Psoas muscle (tissue), 8 donors: ENCODE data around the gene WWTR1. TPM values are rescaled to one million over a fixed set of nuclear protein-coding genes. Genes with fewer than 3 reads are reported as not detected.
A peak's percentile ranks its signal among the peaks of the same experiment; 100 is the strongest.

Source experiments
- ATAC-seq, 4 donors: fragments of 200-7000 bp; cut with Tn5 transposase; one replicate each; pipeline ENCODE4 v1.9.1; 2020; ENCODE audit warnings: moderate library complexity in 3 of 4, mild to moderate bottlenecking in 2 of 4
- DNase-seq, 2 donors: peaks; one replicate each; pipeline ENCODE4 v3.0.0-alpha.2; 2020
- H3K27ac ChIP-seq: fragments of 200-600 bp; one replicate; pipeline ENCODE4 v1.8.0; 2022
- H3K27me3 ChIP-seq, 3 donors: fragments of 200-600 bp in 1 of 3; one replicate each; pipeline versions ENCODE4 v1.6.1 to v1.8.0; 2013 to 2022; ENCODE audit warnings: low read length in 2 of 3, mild to moderate bottlenecking in 2 of 3, moderate library complexity in 1 of 3; ENCODE audit not compliant: insufficient read depth in 3 of 3
- H3K36me3 ChIP-seq, 2 donors: fragments of 200-600 bp in 1 of 2; one replicate each; pipeline versions ENCODE4 v1.6.1 to v1.8.0; 2013 to 2022; ENCODE audit warnings: low read depth in 1 of 2, mild to moderate bottlenecking in 1 of 2, moderate library complexity in 1 of 2; ENCODE audit not compliant: insufficient read depth in 1 of 2
- H3K4me1 ChIP-seq: fragments of 200-600 bp; one replicate; pipeline ENCODE4 v1.8.0; 2022
- H3K4me3 ChIP-seq: fragments of 200-600 bp; one replicate; pipeline ENCODE4 v1.8.0; 2022; ENCODE audit warnings: mild to moderate bottlenecking
- H3K9me3 ChIP-seq: fragments of 200-600 bp; one replicate; pipeline ENCODE4 v1.8.0; 2022
- WGBS, 3 donors: extraction: QIAGEN DNeasy Blood & Tissue Kit; methylation state at CpG; one replicate each; pipeline versions ENCODE4 v1.1.6 to v1.1.7; 2013; 5-methylcytosine and 5-hydroxymethylcytosine counted together
- intact Hi-C, 2 donors: fragments of 100-400 bp; cut with DNase I; formaldehyde crosslinking; loops; one replicate each; pipeline versions ENCODE4 v1.11.0 to v1.14.2; 2022
- polyA plus RNA-seq, 3 donors: library from polyadenylated mRNA; stranded (reverse); fragments of 200-250 nt; gene quantifications; one replicate each; pipeline ENCODE4 v1.2.3, GENCODE V29; 2013
- total RNA-seq, 4 donors: library from RNA; stranded (reverse); fragmentation: NEBNext Ultra II Directional in 2 of 4; extraction: Animal tissue kit (Norgen Biotek cat#: 25700) in 2 of 4; gene quantifications; one replicate each; pipeline versions ENCODE4 v1.2.1 to v1.2.4, GENCODE V29; 2021 to 2023
- TF ChIP-seq, protein P1 (sequence below): fragments of 200-600 bp; IDR thresholded peaks from one replicate; pipeline ENCODE4 v1.8.0; 2022; ENCODE audit warnings: antibody characterized with exemption
- donor health status: healthy with polysubstance abuse.
- donor health status: DM: no; HTN: no; CAD: no; lungs with moderate emphysema.
- donor health status: Bipolar disorder and iron deficiency.
- donor health status: healthy.
- donor health status: DM: yes; HTN: yes; CAD: no.
- donor health status: DM: no; HTN: no; CAD: no.
- donor health status: DM: no; HTN: no; CAD: no.
- donor health status: DM: yes; HTN: yes; CAD: no.

WWTR1 gene
- total and polyA plus RNA-seq, 7 donors: 6.7 to 53.5 (median 24.7) TPM

DNA sequence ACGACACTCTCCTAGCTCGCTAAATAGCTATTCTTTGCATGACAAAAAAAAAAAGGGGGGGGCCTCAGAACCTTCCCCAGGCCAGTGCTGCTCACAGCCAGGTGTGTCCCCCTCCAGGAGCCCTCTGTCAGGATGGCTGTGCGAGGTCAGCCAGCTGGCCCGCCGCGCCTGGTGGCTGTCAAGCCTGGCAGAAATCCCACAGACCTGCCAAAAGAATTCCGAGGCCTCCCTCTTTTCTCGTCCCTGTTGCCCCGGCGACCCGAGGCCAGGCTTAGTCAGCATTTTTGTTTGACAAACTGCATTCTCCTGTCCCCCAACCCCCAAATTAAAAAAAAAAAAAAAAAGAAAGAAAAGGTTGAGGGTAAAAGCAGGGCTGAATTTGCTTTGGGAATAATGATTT lies 121.4 kb downstream of the WWTR1 start:
- ATAC-seq (peak; percentile 47 to 83 (median 68)), DNase-seq (peak; percentile 50 to 74)
- Histone ChIP-seq H3K27ac (peak overlapping the region; percentile 52), H3K36me3 (peaks cover 0 to 5% of the 10 kb centered on the region in 2 donors), H3K4me1 (peaks cover 36% of the 10 kb centered on the region), H3K9me3 (no peaks in the 10 kb centered on the region), H3K4me3 (peak overlapping the region; percentile 46), H3K27me3 (no peaks in the 10 kb centered on the region)
- intact Hi-C loops: loop anchor here in 1 of 2 donors (10.0 kb wide), 1 partner anchor 118 kb away; the partner anchor contains the start of gene WWTR1
- TF ChIP-seq, protein P1, sequence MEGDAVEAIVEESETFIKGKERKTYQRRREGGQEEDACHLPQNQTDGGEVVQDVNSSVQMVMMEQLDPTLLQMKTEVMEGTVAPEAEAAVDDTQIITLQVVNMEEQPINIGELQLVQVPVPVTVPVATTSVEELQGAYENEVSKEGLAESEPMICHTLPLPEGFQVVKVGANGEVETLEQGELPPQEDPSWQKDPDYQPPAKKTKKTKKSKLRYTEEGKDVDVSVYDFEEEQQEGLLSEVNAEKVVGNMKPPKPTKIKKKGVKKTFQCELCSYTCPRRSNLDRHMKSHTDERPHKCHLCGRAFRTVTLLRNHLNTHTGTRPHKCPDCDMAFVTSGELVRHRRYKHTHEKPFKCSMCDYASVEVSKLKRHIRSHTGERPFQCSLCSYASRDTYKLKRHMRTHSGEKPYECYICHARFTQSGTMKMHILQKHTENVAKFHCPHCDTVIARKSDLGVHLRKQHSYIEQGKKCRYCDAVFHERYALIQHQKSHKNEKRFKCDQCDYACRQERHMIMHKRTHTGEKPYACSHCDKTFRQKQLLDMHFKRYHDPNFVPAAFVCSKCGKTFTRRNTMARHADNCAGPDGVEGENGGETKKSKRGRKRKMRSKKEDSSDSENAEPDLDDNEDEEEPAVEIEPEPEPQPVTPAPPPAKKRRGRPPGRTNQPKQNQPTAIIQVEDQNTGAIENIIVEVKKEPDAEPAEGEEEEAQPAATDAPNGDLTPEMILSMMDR: no peak
- WGBS, 3 donors: 7 to 11% (median 8%) methylated on average over 11 of the region's 11 CpGs

DNA sequence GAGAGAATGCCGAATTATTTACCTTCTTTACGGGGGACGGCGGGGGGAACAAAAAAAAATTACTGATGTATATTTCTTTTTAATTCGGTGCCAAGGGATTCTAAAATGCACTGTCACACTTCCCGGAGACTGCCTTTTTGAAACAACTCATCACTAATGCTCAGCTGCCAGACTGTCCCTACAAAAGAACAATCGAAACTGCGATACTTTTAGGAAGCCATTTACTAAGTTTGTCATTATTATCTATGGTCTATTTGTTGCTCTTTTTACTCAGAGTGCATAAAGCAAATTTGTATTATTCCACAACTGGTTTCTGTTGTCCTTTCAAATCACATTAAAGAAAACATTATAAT lies 122.5 kb downstream of the WWTR1 start:
- TF ChIP-seq, protein P1: no peak
- DNase-seq (no peak), ATAC-seq (no peak)
- H3K27me3 ChIP-seq: no peaks in the 10 kb centered on the region
- H3K36me3 ChIP-seq: no peaks in the 10 kb centered on the region
- no peak overlapping the region for H3K27ac ChIP-seq
- H3K9me3 ChIP-seq: no peaks in the 10 kb centered on the region
- H3K4me3 ChIP-seq: no peak overlapping the region
- H3K4me1 ChIP-seq: peaks cover 30% of the 10 kb centered on the region
- intact Hi-C loops: loop anchor here in 1 of 2 donors (10.0 kb wide), 1 partner anchor 119 kb away; the partner anchor contains the start of gene WWTR1
- WGBS, 3 donors: 45 to 55% (median 53%) methylated on average over 8 of the region's 8 CpGs

DNA sequence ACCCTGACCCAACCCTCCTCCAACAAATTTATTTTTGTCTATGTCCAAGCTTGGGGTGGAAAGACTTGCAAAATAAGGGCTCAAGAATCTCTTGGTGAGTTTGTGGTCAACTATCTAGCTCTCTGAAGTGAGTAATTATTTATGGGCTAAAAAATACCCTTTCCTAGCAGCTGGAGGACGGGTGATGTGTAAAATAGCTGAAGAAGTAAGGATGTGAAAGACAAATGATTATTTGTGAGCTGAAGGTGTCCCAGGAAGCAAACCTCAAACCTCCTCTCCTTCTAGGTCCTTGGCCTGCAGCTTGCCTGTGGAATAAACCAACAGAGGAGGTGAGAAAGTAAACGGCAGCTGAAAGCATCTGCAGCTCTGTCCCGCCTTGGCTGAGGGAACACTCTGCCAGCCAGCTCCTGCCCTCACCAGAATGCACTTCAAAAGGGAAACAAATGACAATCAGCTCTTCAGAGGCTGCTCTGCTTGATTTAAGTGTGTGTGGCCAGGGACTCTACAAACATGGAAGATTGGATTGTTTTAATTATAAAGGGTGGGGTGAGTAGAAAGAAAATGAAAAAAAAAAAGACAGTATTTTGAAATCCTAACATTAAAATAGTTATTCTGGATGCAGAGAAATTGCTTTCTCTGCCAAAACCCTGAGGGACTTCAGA lies 123.0 kb downstream of the WWTR1 start:
- TF ChIP-seq, protein P1: no peak
- Histone ChIP-seq H3K27me3 (no peaks in the 10 kb centered on the region), H3K4me1 (peaks cover 27% of the 10 kb centered on the region), H3K4me3 (no peak overlapping the region), H3K36me3 (no peaks in the 10 kb centered on the region), H3K27ac (peak overlapping the region; percentile 46), H3K9me3 (no peaks in the 10 kb centered on the region)
- DNase-seq (no peak), ATAC-seq (no peak)
- intact Hi-C loops: loop anchor here (5.0 to 10.0 kb wide), 3 partner anchors 32 to 122 kb away; partner anchors contain the start of gene WWTR1 (in 2 of the 2)
- 37 to 45% (median 37%) methylated on average over 3 of the region's 3 CpGs for WGBS, 3 donors

DNA sequence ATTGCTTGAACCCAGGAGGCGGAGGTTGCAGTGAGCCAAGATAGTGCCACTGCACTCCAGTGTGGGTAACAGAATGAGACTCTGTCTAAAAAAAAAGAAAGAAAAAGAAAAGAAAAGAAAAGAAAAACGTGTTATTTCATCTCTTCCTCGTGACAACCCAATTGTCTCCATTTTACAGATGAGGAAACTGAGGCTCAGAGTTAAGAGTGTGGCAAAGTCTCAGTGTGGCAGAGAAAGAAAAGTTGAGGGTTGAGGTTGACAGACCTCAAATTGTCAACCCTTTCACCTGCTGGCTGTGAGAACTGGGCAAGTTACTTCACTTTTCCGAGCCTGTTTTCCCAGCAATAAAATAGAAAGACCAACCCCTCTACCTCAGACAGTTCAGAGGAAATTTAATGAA lies 123.7 kb downstream of the WWTR1 start:
- Histone ChIP-seq H3K36me3 (no peaks in the 10 kb centered on the region), H3K4me1 (peaks cover 27% of the 10 kb centered on the region), H3K27me3 (no peaks in the 10 kb centered on the region), H3K27ac (no peak overlapping the region), H3K4me3 (no peak overlapping the region), H3K9me3 (no peaks in the 10 kb centered on the region)
- ATAC-seq (no peak), DNase-seq (no peak)
- WGBS, 3 donors: 87 to 95% (median 93%) methylated on average over 4 of the region's 4 CpGs
- TF ChIP-seq, protein P1: no peak
- intact Hi-C loops: loop anchor here (5.0 to 10.0 kb wide), 3 partner anchors 33 to 123 kb away; partner anchors contain the start of gene WWTR1 (in 2 of the 2)
